ENCODE data around the gene MRPL24.

MRPL24 gene

DNA sequence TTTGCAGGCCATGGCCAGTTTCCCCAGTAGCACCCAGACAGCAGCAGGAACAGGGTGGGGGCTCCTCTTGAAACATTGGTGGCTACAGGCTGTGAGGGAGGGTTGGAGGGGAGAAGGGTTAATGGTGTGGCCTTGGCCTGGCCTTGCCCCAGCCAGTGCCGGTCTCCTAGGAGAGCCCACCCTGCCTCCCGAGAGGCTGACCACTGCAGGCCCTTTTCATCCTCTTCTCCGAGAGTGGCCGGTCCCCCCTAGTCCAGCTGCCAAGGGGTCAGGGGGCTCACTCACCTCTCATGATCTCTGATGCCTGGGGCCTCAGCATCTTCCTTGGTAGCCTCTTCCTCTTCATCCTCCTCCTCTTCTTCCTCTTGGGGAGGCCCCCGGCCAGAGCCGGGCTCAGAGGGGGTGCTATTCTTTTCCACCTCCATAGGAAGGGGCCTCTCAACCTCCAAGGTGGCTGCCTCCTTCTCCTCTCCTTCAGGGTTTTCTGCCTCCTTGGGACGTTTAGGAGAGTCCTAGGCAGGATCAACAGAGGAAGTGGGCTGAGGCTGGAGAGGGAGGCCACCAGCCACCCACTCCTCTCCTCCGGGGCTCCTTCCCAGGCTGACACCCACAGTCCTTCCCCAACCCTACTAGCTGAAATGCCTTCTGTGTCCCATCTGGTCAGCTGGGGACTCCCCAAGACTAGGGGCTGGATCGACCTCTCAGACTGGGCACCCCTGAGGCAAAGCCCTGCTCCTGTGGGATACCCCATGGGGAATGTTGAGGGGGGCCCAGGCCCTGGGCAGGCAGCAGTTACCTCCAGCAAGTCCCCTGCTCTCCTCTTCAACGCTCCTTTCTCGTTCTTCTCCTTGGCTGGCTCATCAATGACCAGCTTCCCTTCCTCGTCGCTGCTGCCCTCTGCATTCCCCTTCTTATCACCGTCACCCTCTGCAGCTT, 2.7 kb upstream of the MRPL24 start:
- DNase-seq (ENCODE audit: low read depth in 2 of 2): no peak

DNA sequence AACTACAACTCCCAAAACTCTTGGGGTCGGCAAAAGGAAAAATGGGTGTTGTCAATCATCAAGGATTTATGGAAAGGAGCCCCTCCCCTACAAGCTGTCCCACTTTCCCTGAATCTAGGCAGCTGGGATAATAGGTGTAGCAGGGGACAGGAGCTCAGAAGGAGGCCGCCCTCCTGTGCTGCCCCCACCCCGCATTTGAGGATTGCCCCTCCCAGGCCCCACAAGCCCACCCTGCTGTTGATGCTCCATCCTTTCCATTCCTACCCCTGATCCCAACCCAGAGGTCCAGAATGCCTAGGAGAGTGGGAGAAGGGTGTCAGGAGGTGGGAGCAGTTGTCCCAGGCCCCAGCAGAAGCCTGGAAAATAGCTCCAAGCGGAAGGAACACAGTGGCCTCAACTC, 1.9 kb upstream of the MRPL24 start:
- no peak for DNase-seq (ENCODE audit: low read depth in 2 of 2)

DNA sequence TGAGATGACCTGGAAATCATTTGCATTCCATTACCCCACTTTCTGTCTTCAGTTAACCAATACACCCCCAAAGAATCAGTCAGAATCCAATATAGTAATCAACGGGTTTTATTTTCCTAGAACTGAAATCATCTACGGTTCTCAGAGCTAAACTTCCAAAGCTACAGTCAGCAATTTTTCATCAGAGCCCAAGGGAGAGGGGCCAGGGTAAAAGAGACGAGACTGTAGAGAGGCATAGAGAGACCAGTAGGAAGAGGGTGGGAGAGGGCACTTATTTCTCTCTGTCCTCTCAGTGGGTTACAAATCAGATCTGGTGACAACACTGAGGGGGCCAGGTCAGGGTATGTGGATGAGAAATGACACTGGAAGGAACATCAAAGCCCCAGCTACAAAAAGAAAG, 1.1 kb upstream of the MRPL24 start:
- no peak for DNase-seq (ENCODE audit: low read depth in 2 of 2)

DNA sequence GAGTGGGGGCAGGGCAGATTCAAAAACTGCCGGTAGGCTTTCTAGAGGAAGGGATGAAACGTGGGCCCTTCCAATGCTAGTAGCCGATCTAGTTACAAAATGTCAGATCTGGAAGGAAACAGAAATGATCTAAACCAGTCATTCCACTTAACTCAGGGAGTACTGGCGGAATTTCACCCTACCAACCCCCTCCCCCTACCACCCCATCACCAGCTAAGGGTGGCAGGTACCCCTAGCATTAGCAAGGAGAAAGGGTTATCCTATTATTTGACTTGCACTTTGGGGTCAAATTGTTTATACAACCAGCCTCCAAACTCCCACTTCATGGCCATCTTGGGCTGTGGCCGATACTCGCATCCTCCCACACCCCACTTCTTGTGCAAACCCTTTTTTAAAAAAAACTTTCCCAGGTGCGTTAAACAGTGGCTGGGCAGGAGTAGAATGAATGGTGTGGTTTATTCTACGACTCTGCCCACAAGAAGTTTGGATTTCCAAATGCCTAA, 644 bp upstream of the MRPL24 start:
- no peak for DNase-seq (ENCODE audit: low read depth in 2 of 2)

DNA sequence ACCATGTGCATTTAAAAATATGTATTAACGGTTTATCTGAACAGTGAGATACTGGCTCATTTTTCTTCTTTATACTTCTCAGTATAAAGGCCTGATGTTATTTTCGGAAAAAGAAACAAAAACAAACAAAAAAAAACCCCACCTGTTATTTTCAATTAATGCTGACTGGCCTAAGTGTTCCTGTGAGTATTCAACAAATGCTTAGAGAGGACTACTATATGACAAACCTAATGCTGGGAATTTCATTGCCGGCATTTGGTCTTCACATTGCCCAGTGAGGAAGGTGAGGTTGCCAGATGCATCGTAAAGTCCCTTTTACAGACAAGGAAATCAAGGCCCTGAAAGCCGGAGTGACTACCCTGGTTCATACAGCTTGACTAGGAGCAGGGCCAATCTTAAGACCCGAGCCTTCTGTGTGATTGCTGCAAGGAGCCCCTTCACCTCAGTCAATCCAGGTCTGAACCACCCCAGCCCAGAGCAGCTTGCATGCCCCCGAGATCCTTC, 599 bp downstream of the MRPL24 start:
- DNase-seq (ENCODE audit: low read depth in 2 of 2): no peak

DNA sequence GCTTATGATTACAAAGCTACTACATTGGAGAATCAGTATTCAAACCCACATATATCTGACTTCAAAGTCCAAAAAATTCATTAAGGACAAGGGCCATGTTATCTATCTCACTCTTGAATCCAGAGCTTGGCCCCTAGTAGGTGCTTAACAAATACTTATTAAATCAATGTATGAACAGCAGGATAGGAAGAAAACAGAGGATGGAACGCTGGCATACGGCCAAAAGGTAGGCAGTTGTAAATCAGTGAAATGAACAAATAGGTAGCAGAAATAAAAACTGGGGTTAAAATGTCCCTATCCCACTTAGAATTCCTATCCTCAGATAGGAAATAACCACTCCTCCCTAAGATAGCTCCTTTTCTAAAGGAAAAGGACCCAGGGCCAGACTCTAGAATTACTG, 2.0 kb downstream of the MRPL24 start:
- no peak for DNase-seq (ENCODE audit: low read depth in 2 of 2)

DNA sequence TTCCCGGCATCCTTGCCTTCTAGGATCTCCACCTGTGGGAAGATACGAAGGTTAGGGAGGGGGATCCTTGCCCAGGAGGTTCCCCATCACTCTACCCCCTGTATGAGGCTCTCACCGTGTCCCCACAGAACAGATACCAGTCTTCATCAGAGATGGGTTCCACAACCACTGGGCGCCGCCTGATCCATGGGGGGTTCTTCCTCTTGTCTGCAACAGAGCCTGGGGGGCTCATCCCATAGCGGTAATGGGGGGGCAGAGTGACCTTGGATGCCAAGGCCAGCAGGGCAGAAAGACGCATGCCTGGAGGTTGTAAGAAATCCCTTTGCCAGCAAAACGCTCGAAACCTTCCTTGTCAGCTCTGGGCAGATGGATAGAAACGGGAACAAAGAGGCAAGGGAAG, 2.5 kb downstream of the MRPL24 start:
- no peak for DNase-seq (ENCODE audit: low read depth in 2 of 2)

DNA sequence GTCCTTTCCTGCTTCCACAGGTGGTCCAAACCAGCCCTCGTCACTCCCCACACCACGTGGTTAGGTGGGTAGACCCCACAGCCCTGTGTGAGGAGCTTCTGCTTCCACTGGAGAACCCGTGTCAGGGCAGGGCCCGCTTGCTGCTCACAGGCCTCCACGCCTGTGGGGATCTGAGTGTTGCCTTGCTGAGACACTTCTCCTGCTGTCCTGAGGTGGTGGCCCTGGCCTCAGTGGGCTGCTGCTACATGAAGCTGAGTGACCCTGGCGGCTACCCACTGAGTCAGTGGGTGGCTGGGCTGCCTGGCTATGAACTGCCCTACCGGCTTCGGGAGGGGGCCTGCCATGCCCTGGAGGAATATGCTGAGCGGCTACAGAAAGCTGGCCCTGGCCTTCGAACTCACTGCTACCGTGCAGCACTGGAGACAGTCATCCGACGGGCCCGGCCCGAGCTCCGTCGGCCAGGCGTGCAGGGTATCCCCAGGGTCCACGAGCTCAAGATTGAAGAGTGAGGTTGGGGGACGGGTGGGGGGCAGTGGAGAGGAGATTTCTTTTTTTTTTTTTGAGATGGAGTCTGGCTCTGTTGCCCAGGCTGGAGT, 6.8 kb downstream of the MRPL24 start:
- no peak for DNase-seq (ENCODE audit: low read depth in 2 of 2)

DNA sequence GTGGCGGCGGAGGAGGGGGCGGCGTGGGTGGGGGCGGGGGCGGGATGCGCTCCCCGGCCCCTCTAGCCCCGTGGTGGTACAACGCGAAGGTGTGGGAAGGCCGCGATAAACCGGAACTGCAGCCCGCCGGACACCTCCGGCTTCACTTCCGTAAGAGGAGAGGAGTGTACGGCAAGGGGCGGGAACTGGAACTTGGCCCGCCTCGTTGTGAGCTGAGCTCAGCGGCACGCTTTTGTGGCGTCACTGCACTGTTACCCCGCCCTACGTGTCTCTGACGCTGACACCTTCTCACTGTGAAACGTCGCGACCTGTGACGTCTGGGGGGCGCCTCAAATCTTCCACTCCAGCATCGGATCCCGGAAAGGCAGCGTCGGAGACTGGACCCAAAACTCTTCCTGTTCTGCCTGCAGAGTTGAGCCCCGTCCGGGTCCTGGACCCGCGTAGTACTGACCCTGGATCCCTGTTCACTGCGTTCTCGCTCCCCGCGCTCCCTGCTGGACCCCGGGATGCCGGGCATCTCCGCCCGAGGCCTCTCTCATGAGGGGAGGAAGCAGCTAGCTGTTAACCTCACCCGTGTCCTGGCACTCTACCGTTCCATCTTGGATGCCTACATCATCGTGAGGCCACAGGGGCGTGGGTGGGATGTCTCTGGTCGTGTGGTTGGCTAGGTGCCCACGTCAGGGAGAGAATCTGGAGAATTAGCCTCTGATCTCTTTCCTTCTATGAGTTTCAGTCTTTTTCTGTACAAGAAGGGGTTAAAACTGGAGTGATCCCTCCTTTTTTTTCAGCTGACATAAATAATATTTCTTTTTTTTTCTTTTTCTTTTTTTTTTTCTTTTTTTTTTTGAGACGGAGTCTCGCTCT, 12.1 kb downstream of the MRPL24 start, which contains the start of gene ISG20L2:
Gene ISG20L2 (minus strand): TSS at position 168 of the 864 bp plus-strand sequence. CDS start 1,114 bp downstream, outside the sequence.
- DNase-seq (ENCODE audit: low read depth in 2 of 2): peak; percentile 86 to 94

DNA sequence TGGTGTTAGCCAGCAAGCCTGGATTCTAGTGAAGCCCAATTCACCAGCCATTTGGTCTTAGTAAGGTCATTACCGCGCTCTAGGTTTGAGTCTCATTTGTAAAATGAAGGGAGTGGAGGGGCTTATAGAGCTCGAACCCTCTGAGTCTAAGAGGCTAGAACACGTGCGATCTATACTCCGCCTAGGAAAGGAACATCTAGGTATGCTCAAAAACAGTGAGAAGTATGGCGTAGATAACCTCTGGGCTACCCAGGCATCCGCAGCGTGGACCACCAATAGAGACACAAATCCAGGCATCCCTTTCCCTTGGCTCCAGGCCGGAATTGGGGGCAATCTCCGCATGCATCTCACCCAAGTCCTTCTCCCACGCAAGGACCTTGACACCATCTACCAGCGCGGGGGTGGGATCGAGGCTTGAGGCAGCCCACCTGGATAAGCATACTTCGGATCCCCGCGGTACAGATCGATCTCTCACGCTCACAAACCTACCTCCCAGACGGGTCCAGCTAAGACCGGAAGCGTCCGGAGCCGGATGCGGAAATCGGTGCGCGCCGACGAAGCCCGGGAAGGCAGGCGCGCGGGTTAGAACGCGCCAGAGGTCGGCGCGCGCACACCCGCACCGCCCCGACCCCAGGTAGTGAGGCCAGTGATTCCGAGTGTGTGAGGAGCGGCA, 12.8 kb downstream of the MRPL24 start, which contains the start of gene METTL25B:
Gene METTL25B (plus strand): TSS at position 544 of the 673 bp plus-strand sequence. CDS start 636 bp downstream, outside the sequence.
- DNase-seq (ENCODE audit: low read depth in 2 of 2): peak in 1 of 2 donors; percentile 44

DNA sequence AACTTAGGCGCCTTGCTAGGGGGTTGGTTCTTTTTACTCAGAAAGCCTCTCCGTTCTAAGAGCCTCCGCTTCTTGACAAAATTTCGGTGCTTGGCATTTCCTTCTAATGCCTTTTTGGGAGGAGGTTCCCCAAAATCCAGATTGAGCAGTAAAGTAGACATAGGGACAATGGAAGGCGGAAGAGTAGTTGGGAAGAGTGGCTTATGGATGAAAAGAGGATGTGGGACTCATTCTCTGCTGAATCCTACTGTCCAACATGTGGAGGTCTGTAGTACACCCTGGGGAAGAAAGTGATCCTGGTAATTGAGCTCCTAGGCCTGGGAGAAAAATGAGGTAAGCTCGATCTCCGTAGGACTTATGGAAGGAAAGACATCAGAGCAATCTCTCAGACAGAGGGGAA, 13.4 kb downstream of the MRPL24 start:
- no peak for DNase-seq (ENCODE audit: low read depth in 2 of 2)

DNA sequence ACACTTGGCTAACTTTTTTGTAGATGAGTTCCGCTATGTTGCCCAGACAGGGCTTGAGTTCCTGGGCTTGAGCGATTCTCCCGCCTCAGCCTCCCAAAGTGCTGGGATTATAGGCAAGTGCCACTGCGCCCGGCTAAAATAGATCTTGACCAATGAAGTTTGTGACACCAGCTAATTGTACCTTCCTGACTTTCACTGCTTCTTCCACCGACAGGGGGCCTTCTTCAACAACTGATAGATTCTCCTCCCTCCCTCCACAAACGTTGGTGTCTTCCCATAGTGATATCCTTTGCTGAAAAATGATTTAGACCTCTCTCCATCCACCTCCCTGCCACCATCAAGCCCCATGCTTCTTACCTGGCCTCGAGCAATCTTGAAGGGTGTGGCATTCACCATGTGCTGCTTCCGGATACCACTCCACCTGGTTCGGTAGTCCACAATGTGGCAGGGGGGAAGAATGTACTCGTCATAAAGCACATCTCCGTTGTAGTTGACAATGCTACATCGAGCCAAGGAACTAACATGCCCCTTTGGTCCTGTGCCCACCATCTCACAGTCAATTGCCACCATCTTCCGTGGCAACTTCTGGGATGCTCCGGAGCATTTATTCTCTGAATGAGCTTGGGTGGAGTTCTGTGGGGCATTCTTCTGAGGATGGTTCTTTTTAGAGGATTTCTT, 14.2 kb downstream of the MRPL24 start:
- DNase-seq (ENCODE audit: low read depth in 2 of 2): no peak

DNA sequence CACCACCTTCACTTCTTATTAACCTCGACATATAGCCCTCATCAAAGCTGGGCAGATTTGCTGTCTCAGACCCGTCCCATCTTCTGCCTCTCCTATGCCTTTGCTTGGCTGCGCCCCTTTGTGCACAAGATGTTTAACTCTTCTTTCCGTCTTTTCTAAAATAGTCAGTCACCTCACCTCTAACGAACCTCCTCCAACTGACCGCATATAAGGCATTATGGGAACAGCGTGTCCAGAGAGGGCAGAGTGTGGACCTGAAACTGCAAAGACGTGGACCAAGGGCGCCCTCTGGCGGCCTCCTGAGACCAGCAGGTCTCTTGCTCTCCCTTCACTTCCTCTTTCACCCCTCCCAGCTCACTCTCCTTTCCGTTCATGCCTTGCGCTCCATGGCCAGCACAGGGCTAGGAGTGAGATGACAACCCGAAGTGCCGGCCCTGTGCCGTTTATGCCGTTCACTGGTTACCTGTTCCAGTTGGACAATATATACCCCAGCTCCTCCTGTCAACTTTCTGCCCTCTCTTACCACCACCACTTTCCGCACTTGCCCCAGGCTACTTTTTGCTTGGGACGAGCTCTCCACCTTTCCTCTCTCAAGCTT, 15.1 kb downstream of the MRPL24 start:
- peak in 1 of 2 donors; percentile 50 for DNase-seq (ENCODE audit: low read depth in 2 of 2)

DNA sequence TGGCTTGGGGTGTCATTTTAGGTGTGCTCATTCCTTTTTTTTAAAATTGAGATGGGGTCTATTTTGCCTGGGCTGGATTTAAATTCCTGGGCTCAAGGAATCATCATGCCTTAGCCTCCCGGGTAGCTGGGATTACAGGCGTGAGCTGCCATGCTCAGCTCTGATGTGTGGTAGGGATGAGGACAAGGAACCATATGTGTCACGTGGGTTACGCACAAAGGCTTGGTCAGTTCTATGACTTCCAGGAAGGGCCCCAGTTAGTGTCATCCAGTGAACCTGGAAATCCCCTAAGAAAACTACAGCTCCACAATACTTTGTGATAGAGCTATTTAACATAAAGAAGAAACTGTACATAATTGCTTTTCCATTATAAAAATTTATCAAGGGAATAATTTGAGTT, 19.4 kb downstream of the MRPL24 start:
- DNase-seq (ENCODE audit: low read depth in 2 of 2): no peak

DNA sequence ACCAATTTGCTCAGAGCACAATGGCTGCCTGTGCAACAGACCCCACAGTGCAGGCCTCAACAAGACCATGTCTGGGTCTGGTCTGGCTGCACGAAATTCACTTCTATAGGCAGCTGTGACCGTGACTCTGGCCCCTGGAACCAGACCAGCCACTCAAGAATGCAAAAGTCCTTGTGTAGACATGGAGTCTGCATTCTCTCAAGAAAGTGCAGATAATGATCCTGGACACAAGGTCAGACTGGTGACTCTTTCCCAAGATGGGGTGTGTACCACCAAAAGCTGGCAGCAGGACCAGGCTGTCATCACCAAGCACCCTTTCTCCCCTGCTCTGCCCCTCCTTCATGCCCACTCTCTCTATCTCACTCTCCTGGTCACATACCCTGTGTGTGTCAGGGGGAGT, 19.8 kb downstream of the MRPL24 start:
- no peak for DNase-seq (ENCODE audit: low read depth in 2 of 2)

DNA sequence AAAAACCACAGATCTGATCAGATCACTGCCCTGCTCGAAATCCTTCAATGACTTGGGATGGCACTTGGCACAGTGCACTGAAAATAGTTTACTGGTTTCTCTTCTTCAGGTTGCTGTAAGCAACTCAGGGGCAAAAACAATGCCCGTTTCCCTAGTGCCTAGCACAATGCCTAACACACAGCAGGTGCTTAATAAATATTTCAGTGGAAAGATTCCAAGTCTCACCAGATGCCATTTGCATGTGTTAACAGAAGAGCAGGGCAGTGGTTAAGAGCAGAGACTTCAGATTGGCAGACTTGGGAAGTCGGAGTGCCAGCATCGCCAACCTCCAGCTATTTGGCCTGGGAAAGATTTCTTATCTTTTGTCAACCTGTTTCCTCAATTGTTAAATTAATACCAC, 23.5 kb downstream of the MRPL24 start:
- DNase-seq (ENCODE audit: low read depth in 2 of 2): no peak

DNA sequence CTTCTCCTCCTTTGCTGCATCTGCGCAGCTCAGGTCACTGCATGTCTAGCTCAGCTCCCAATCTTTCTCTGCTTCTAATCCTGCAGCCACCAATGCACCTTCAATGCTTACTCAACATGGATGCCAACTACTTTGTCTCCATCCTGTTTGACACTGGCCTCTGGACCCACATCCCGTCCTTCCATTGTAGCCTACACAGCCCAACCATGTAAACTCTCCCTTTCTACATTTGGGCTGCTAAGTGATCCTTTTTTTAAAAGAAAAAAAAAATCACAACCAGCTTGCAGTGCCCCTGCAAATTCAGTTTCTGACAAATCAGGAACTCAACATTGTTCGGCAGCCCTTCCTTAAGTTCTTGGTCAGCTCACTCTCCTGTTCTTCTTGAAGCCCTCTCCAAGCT, 26.1 kb downstream of the MRPL24 start:
- no peak for DNase-seq (ENCODE audit: low read depth in 2 of 2)

DNA sequence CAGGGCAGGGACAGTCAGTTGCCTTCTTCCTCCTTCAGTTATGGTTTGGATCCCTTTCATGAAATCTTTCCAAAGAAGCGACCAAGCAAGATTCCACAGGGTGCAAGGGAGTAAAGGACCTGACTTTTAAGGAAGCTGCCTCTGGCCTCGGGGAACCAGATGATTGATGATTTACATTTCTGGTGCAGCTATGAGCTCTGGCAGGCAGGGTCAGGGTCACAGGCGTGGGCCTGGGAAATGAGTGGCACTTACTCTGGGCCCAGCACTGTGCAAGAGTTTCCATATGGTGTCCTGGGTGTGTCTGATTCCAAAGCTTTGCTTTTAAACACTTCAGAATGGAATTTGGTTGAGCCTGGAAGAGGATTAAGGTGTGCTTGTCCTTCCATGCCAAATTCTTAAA, 28.3 kb downstream of the MRPL24 start:
- DNase-seq (ENCODE audit: low read depth in 2 of 2): no peak

DNA sequence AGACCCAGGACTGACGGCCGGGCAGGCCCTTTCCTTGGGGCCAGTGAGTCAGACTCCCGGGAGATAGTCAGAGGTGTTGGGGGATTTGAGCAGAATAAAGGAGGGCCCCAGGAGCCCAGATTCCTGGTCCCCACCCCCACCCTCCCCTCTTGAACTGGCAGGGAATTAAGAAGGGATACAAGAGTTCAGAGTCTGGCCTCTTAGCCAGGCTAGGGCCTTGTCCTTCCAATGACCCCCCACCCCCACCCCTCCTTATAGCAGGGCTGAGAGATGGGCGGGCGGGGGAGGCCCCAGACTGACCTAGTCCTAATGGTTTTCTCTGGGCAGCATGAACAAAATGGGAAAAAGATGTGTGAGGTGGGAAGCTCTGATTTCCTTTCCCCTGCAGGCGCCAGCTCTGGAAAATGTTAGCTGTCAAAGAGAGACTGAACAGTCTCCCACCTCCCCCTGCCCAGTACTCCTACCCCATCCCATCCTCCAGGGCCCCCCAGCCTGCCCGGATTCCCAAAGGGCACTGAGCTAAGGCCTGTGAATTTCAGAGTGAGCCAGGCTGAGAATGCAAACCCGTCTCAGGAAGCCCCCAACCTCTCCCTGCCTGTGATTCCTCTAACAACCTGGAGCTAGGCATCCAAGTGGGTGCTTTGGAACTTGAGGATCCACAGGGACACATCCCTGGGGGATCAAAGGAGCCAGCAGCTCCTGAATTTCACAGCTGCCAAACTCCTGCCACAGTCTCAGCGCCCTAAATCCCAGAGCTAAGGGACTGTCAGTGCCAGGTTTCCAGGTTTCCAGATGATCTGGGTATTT, 29.7 kb downstream of the MRPL24 start:
- no peak for DNase-seq (ENCODE audit: low read depth in 2 of 2)

Data from stimulated activated CD8-positive, alpha-beta memory T cell treated with anti-CD3 and anti-CD28 coated beads, Interleukin-15, amount 100 ng/mL, for 4 hours (primary cell).